Astrocyte of the cerebellum (primary cell): Measurements from ENCODE around the gene PRKCE.

Source experiments
- DNase-seq: peaks from one replicate; pipeline ENCODE4 v3.0.0-alpha.2; 2011; ENCODE audit warnings: low read depth
- H3K4me3 ChIP-seq: 2 replicates; pipeline ENCODE4 v1.5.1; 2011; ENCODE audit warnings: mild to moderate bottlenecking, low read depth, low read length, moderate library complexity
- CTCF ChIP-seq: IDR thresholded peaks from 2 replicates; pipeline ENCODE4 v1.5.1; 2012; ENCODE audit warnings: low read length, low read depth, moderate library complexity, mild to moderate bottlenecking; ENCODE audit errors: missing control alignments
- in situ Hi-C: cut with HindIII; loops from 2 replicates; pipeline ENCODE4 v1.10.0; 2017; ENCODE audit warnings: low sequenced_read_pairs

PRKCE gene

GRCh38 chr2:45754131-45755010 is 102.9 kb downstream of the PRKCE start:
- no peak overlapping the region for H3K4me3 ChIP-seq
- DNase-seq = no peak
- no peak for TF ChIP-seq CTCF
- in situ Hi-C loops = no loop called here

GRCh38 chr2:45755585-45756335 is 104.3 kb downstream of the PRKCE start:
- H3K4me3 ChIP-seq = no peak overlapping the region
- in situ Hi-C loops = no loop called here
- peak; percentile 19 for DNase-seq
- no peak for TF ChIP-seq CTCF

- no peak overlapping the region for H3K4me3 ChIP-seq
- in situ Hi-C loops = no loop called here
- no peak for DNase-seq
- no peak for TF ChIP-seq CTCF
Observed at GRCh38 chr2:45758018-45758417, 106.5 kb downstream of the PRKCE start.

- DNase-seq = no peak
- no peak overlapping the region for H3K4me3 ChIP-seq
- in situ Hi-C loops = no loop called here
- no peak for TF ChIP-seq CTCF
Observed at GRCh38 chr2:45759310-45759851, 107.9 kb downstream of the PRKCE start.

GRCh38 chr2:45761635-45762034 is 110.2 kb downstream of the PRKCE start:
- no peak for DNase-seq
- in situ Hi-C loops = no loop called here
- no peak for TF ChIP-seq CTCF
- no peak overlapping the region for H3K4me3 ChIP-seq

- no peak for TF ChIP-seq CTCF
- in situ Hi-C loops = no loop called here
- no peak overlapping the region for H3K4me3 ChIP-seq
- DNase-seq = no peak
Observed at GRCh38 chr2:45763255-45763654, 111.8 kb downstream of the PRKCE start.
